ENCODE results near the gene PRR18. TPM values are rescaled to one million over a fixed set of nuclear protein-coding genes. Genes with fewer than 3 reads are reported as not detected.
"Not testable (repeated sequence)": the region's sequence is repeated elsewhere in the genome, so short reads cannot be mapped to it uniquely, and the experiment has no call there.

The PRR18 gene, protein sequence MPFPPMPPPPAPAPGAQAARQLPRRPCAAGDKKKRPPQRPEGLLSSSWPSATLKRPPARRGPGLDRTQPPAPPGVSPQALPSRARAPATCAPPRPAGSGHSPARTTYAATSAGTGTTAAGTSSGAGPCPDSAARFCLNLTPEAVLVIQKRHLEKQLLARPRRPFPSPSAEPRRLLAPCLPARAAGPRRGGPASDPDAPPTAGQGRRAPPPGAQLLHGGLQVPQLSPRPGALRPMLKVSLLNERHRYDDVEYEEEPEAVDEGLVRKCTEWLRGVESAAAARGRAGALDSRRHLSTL
- total RNA-seq: under 1 TPM in 1 of 2 experiments, not detected in 1; 0.11 TPM

DNA sequence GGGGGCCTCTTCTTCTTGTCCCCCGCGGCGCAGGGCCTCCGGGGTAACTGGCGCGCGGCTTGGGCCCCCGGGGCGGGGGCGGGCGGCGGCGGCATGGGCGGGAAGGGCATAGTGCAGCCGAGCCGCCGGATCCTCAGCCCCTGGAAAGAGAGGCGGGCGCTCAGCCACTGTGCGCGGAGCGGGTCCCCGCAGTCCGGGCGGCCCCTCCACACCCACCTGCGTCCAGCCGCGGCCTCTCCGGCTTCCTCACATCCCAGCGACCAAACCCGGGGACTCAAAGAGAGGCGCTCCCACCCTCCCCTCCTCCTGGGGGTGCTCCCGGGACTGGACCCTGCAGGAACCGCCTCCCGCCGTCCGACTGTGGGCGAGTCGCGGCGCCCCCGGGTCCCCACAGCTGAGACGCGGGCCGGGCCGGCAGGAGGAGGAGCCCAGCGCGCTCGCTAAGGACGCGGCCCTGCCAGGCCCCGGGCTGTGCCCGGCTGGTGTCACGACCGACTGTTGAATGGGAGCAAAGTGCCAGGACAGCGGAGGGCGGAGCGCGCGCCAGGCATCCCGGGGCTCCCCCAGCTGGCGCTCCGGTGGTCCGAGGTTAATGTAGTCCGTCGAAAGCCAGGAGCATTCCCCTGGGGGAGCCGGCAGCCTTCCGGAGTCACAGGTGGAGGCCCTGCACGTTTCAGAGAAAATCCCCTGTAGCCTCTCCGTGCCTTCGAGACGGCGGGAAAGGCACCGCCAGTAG, at the start of gene PRR18:
Gene PRR18 (minus strand): TSS at position 360 of the 736 bp plus-strand sequence. CDS start 250 bp downstream, at position 110.
- peak; percentile 34 for DNase-seq
- CTCF ChIA-PET: interaction anchor here (1.3 to 7.5 kb wide), 3 partner anchors 73 to 93 kb away, joined by 4 to 60 read pairs (median 27); no protein-coding TSS in a partner anchor
- H3K27ac Mint-ChIP-seq: no peak within 1 kb of the TSS
- ATAC-seq: peak; percentile 43
- no peaks in the 10 kb centered on the region for H3K9me3 Mint-ChIP-seq (ENCODE audit: low read depth)
- intact Hi-C loops (cut with DNase I, micrococcal nuclease): no loop called here
- H3K27me3 Mint-ChIP-seq: peaks cover 27% of the 10 kb centered on the region
- H3K4me3 Mint-ChIP-seq: peak within 1 kb of the TSS; percentile 36
- POLR2A ChIA-PET: interaction anchor here (0.6 to 0.8 kb wide), 2 partner anchors 56 to 187 kb away, joined by 3 to 4 read pairs; no protein-coding TSS in a partner anchor
- H3K36me3 Mint-ChIP-seq (ENCODE audit: low read depth): no peaks in the 10 kb centered on the region
- H3K4me1 Mint-ChIP-seq: peaks cover 3% of the 10 kb centered on the region

DNA sequence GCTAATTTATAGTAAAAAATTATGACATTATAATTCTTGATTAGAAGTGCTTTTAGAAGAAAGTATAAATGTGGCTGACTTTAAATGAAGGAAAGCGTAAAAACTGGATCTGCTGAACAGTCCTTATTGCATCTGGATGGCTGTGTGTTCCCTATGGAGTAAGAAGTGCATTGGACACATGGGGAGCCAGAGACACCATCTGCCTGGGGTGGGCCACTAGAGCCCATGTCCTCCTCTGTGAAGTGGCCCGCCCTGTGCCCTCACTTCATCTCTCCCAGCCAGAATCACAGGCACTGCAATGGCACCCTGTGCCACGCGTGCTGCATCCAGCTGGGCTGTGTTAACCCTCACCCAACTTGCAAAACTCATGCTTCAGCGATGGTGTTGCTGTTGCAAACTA, 47.4 kb upstream of the PRR18 start:
- peaks cover 9% of the 10 kb centered on the region for H3K9me3 Mint-ChIP-seq (ENCODE audit: low read depth)
- DNase-seq (no peak), ATAC-seq (no peak)
- intact Hi-C loops (cut with DNase I, micrococcal nuclease): no loop called here
- peaks cover 16% of the 10 kb centered on the region for H3K27me3 Mint-ChIP-seq
- H3K36me3 Mint-ChIP-seq (ENCODE audit: low read depth): no peaks in the 10 kb centered on the region
- H3K27ac Mint-ChIP-seq: no peak overlapping the region
- POLR2A ChIA-PET: no interaction called here
- no peaks in the 10 kb centered on the region for H3K4me1 Mint-ChIP-seq
- CTCF ChIA-PET: interaction anchor here (0.9 kb wide), 1 partner anchor 24 kb away, joined by 3 read pairs; no protein-coding TSS in a partner anchor
- H3K4me3 Mint-ChIP-seq: no peak overlapping the region

DNA sequence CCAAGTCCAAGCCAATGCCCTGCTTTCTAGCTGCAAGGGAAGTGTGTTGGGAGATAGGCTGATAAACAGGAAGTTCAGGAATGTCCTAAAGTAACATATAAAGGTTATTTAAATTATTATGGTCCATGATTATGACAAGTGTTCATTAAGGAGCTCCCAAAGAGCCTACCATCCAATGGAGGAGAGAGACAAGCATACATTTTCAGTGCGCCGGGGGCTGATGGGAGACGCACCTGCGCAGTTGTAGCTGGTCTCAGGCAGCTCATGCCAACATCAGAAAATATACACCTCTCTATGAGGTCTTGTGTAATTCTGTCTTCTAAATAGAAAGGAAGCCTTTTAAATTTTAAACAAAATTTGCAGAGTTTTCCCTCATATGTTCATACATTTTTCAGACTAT, 46.8 kb upstream of the PRR18 start:
- POLR2A ChIA-PET: no interaction called here
- Mint-ChIP-seq H3K9me3 (ENCODE audit: low read depth) (peaks cover 9% of the 10 kb centered on the region), H3K36me3 (ENCODE audit: low read depth) (no peaks in the 10 kb centered on the region), H3K4me3 (no peak overlapping the region), H3K27ac (no peak overlapping the region), H3K27me3 (peaks cover 16% of the 10 kb centered on the region), H3K4me1 (no peaks in the 10 kb centered on the region)
- intact Hi-C loops (cut with DNase I, micrococcal nuclease): no loop called here
- DNase-seq: no peak
- ATAC-seq: no peak
- CTCF ChIA-PET: interaction anchor here (0.9 kb wide), 1 partner anchor 24 kb away, joined by 3 read pairs; no protein-coding TSS in a partner anchor

DNA sequence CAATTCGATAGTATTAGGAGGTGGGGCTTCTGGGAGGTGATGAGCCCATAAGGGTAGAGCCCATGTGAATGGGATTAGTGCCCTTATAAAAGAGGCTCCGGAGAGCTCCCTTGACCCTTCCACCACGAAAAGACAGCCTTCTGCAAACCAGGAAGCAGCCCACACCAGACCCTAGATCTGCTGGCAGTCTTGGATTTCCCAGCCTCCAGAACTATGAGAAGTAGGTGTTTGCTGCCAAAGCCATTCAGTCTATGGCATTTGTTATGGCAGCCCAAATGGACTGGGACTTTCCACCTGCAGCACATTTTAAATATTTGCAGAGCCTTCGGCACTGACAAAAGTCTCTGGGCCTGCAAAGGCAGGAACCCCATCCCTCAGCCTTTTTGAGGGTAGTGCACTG, 46.0 kb upstream of the PRR18 start:
- no peaks in the 10 kb centered on the region for H3K4me1 Mint-ChIP-seq
- no peaks in the 10 kb centered on the region for H3K36me3 Mint-ChIP-seq (ENCODE audit: low read depth)
- H3K4me3 Mint-ChIP-seq: no peak overlapping the region
- ChIA-PET POLR2A (no interaction called here), CTCF (no interaction called here)
- no peak overlapping the region for H3K27ac Mint-ChIP-seq
- intact Hi-C loops (cut with DNase I, micrococcal nuclease): no loop called here
- no peak for ATAC-seq
- DNase-seq: no peak
- H3K9me3 Mint-ChIP-seq (ENCODE audit: low read depth): peaks cover 15% of the 10 kb centered on the region
- peaks cover 16% of the 10 kb centered on the region for H3K27me3 Mint-ChIP-seq

DNA sequence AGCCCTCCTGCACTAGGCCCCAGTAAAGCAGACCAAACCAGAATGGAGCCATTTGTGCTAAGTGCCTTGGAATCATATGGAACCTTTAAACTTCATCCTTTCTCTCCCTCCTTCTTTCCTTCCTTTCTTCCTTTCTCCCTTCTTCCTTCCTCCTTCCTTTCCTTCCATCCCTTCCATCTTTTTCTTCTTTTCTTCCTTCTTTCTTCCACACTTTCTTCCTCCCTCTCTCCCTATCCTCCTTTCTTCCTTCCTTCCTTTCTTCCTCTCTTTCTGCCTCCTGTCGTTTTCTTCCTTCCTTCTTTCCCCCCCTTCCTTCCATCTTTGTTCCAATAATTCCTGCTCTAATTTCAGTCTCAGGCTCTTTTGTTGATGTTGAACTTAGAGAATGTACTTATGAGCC, 45.3 kb upstream of the PRR18 start:
- Mint-ChIP-seq H3K27ac (no peak overlapping the region), H3K4me3 (no peak overlapping the region), H3K4me1 (peaks cover 2% of the 10 kb centered on the region), H3K9me3 (ENCODE audit: low read depth) (peaks cover 17% of the 10 kb centered on the region), H3K36me3 (ENCODE audit: low read depth) (no peaks in the 10 kb centered on the region), H3K27me3 (peaks cover 15% of the 10 kb centered on the region)
- ChIA-PET CTCF (no interaction called here), POLR2A (no interaction called here)
- no peak for ATAC-seq
- intact Hi-C loops (cut with DNase I, micrococcal nuclease): loop anchor here in 1 of 2 experiments (2.0 kb wide), 1 partner anchor 19 kb away; no protein-coding TSS in a partner anchor
- no peak for DNase-seq

DNA sequence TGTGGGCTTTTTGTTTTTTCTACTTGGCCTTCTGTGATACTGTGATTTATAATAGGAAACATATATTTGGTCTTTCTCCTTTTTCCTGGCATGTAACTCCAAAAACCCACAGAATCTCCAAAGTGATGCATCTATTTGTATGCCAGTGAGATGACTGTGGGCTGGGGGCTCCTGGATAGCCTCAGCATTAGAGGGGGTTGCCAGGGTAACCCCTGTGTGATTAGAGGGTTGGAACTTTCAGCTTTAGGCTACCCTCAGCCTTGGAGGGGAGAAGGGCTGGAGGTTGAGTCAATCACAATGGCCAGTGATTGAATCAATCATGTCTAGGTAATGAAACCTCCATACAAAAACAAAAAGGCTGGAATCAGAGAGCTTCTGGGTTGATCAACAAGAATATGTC, 44.7 kb upstream of the PRR18 start:
- intact Hi-C loops (cut with DNase I, micrococcal nuclease): loop anchor here in 1 of 2 experiments (2.0 kb wide), 1 partner anchor 20 kb away; no protein-coding TSS in a partner anchor
- Mint-ChIP-seq H3K9me3 (ENCODE audit: low read depth) (peaks cover 17% of the 10 kb centered on the region), H3K27ac (no peak overlapping the region), H3K27me3 (peaks cover 10% of the 10 kb centered on the region), H3K36me3 (ENCODE audit: low read depth) (no peaks in the 10 kb centered on the region), H3K4me1 (peaks cover 7% of the 10 kb centered on the region), H3K4me3 (no peak overlapping the region)
- DNase-seq: no peak
- ATAC-seq: no peak
- ChIA-PET POLR2A (no interaction called here), CTCF (interaction anchor here (0.9 kb wide), 1 partner anchor 19 kb away, joined by 3 read pairs; no protein-coding TSS in a partner anchor)

DNA sequence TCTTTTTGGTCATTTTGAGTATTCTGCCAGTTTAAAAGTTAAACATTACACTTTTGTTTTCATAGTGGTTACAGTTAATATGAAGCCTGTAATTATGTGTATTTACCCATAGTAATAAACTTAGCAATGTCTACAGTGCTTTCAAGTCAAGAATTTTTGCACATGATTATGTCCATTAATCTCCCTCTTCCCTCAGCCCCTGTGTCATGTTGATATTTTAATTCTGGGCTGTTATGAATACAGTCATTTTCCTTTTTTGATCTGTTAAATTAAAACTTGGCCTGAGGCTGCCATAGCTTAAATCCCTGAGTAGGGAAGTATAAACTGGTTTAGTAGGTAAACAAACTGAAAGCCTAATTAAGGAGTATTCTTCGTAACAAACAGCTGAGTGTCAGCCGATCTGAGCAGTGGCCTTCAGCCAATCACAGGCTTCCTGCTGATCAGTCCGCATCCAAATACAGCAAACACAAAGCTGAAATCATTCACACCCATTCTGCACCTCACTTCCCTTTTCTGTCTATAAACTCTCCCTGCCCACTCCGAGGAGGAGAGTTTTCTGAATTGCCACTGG, 43.6 kb upstream of the PRR18 start:
- Mint-ChIP-seq H3K27me3 (peaks cover 10% of the 10 kb centered on the region), H3K4me1 (peaks cover 14% of the 10 kb centered on the region), H3K9me3 (ENCODE audit: low read depth) (peaks cover 17% of the 10 kb centered on the region), H3K27ac (no peak overlapping the region), H3K36me3 (ENCODE audit: low read depth) (no peaks in the 10 kb centered on the region), H3K4me3 (no peak overlapping the region)
- no peak for ATAC-seq
- ChIA-PET POLR2A (no interaction called here), CTCF (interaction anchor here (0.6 to 0.9 kb wide), 2 partner anchors 20 to 41 kb away, joined by 3 read pairs; no protein-coding TSS in a partner anchor)
- intact Hi-C loops (cut with DNase I, micrococcal nuclease): loop anchor here in 1 of 2 experiments (2.0 kb wide), 1 partner anchor 21 kb away; no protein-coding TSS in a partner anchor
- DNase-seq: no peak

DNA sequence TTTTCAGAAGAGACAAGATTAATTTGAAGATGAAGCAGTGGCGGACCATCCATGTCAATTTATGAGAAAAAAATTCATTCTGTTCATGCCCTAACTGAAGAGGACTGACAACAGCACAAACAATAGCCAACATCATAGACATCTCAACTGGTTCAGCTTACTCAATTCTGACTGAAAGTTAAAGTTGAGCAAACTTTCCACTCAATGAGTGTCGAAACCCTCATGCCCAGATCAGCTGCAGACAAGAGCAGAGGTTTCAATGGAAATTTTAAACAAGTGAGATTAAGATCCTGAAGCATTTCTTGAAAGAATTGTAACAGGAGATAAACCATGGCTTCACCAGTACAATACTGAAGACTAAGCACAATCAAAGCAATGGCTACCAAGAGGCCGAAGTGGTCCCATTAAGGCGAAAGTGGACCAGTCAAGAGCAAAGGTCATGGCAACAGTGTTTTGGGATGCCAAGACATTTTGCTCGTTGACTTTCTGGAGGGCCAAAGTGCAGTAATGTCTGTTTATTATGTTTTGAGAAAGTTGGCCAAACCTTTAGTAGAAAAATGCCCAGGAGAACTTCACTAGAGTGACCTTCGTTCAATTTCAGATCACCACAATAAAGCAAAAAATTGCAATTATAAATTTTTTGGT, 40.2 kb upstream of the PRR18 start:
- Mint-ChIP-seq H3K36me3 (ENCODE audit: low read depth) (no peaks in the 10 kb centered on the region), H3K4me1 (peaks cover 14% of the 10 kb centered on the region), H3K27ac (no peak overlapping the region), H3K27me3 (peaks cover 5% of the 10 kb centered on the region), H3K4me3 (no peak overlapping the region), H3K9me3 (ENCODE audit: low read depth) (peaks cover 17% of the 10 kb centered on the region)
- DNase-seq: no peak
- ChIA-PET POLR2A (no interaction called here), CTCF (no interaction called here)
- ATAC-seq: peak; percentile 80
- intact Hi-C loops (cut with DNase I, micrococcal nuclease): no loop called here

DNA sequence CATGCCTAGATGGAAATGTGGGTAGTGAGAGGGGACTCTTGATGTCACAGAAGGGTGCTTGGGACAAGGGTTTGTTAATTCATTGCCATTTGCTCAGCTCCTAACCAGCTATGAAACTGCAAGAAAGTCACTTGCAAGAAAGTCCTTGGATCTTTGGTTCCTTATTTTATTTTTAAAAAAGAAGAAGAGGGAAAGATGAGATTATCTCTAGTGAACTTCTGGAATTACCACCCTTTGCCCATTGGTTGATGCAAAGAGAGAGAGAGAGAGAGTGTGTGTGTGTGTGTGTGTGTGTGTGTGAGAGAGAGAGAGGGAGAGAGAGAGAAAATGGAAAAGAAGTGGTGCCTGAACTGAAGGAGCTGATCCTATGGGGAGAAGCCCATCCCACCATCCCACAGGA, 38.8 kb upstream of the PRR18 start:
- no peak overlapping the region for H3K4me3 Mint-ChIP-seq
- H3K4me1 Mint-ChIP-seq: peaks cover 16% of the 10 kb centered on the region
- CTCF ChIA-PET: interaction anchor here (1.1 to 1.7 kb wide), 2 partner anchors 13 to 34 kb away, joined by 3 to 8 read pairs; no protein-coding TSS in a partner anchor
- peaks cover 2% of the 10 kb centered on the region for H3K27me3 Mint-ChIP-seq
- POLR2A ChIA-PET: no interaction called here
- DNase-seq (no peak), ATAC-seq (no peak)
- intact Hi-C loops (cut with DNase I, micrococcal nuclease): no loop called here
- peaks cover 17% of the 10 kb centered on the region for H3K9me3 Mint-ChIP-seq (ENCODE audit: low read depth)
- H3K27ac Mint-ChIP-seq: no peak overlapping the region
- no peaks in the 10 kb centered on the region for H3K36me3 Mint-ChIP-seq (ENCODE audit: low read depth)

DNA sequence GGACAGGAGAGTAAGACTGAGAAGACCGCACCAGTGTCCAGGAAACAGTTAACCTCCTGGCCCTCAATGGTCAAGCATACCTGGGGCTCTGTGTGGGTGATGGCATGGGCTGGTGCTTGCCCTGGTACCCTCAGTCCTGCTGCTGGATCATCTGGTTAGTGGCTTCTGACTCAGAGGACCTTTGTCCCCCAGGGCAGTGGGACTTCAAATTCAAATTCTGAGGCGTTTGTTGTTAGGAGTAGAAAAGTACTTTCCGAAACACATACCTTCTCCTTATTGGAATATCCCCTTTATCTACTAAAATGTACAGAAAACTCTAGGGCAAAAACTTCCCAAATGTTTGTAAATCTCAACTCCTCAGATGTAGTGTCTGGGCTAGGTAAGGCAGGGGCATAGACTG, 38.3 kb upstream of the PRR18 start:
- ChIA-PET CTCF (interaction anchor here (1.7 kb wide), 1 partner anchor 34 kb away, joined by 8 read pairs; no protein-coding TSS in a partner anchor), POLR2A (no interaction called here)
- Mint-ChIP-seq H3K27me3 (peaks cover 2% of the 10 kb centered on the region), H3K36me3 (ENCODE audit: low read depth) (no peaks in the 10 kb centered on the region), H3K4me3 (no peak overlapping the region), H3K9me3 (ENCODE audit: low read depth) (peaks cover 15% of the 10 kb centered on the region), H3K27ac (no peak overlapping the region), H3K4me1 (peaks cover 20% of the 10 kb centered on the region)
- intact Hi-C loops (cut with DNase I, micrococcal nuclease): no loop called here
- DNase-seq: no peak
- ATAC-seq: no peak

DNA sequence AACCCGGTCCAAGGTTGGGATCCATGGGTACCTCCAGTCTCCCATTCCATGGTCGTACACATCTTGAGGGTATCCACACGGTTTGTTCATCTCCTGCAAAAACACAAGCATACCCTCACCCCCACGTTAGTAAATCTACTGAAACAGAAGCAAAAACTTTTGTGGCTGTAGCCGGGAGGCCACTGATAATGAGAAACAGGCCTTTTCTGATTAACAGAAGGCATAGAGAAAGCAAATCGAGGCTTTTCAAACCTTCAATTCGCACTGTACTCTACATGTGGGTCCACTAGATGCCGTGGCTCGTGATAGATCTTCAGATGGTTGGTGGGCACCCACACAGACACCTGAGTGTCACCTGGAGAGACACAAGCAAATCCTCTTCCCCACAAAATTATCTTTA, 37.5 kb upstream of the PRR18 start:
- H3K36me3 Mint-ChIP-seq (ENCODE audit: low read depth); H3K27me3 Mint-ChIP-seq; H3K9me3 Mint-ChIP-seq (ENCODE audit: low read depth); CTCF ChIA-PET; H3K27ac Mint-ChIP-seq; H3K4me3 Mint-ChIP-seq; DNase-seq; intact Hi-C loops (cut with DNase I, micrococcal nuclease); ATAC-seq; POLR2A ChIA-PET: not testable (repeated sequence)
- peaks cover 20% of the 10 kb centered on the region for H3K4me1 Mint-ChIP-seq

Data from activated CD4-positive, alpha-beta T cell treated with anti-CD3 and anti-CD28 coated beads for 36 hours (primary cell).